Sigmoid colon (tissue), 4 donors: Measurements from ENCODE around the gene PRUNE2.

ENCODE experiments used
- CTCF ChIP-seq, 4 experiments: fragments of 450-650 bp in 3 of 4; fragments of 200-600 bp in 1 of 4; IDR thresholded peaks; one replicate each; pipeline ENCODE4 v1.5.1; 2016 to 2019; ENCODE audit warnings: antibody characterized with exemption in 4 of 4, mild to moderate bottlenecking in 3 of 4, moderate library complexity in 2 of 4
- EP300 ChIP-seq, 4 donors: sonication (generic); formaldehyde crosslinking; IDR thresholded peaks; one replicate each; pipeline ENCODE4 v1.6.1; 2017; ENCODE audit warnings: antibody characterized with exemption in 4 of 4
- POLR2A ChIP-seq, 2 donors: fragments of 450-650 bp; IDR thresholded peaks; one replicate each; pipeline ENCODE4 v1.6.1; 2016; ENCODE audit warnings: antibody characterized with exemption in 2 of 2, mild to moderate bottlenecking in 2 of 2, moderate library complexity in 2 of 2

- no peak for TF ChIP-seq CTCF (IDR thresholded peaks at IDR 0.05)
- no peak for TF ChIP-seq EP300 (IDR thresholded peaks at IDR 0.05)
- TF ChIP-seq POLR2A (IDR thresholded peaks at IDR 0.05), result no peak
Measured at GRCh38 chr9:76729116-76729515, 176.8 kb downstream of the PRUNE2 start.
